ENCODE data around the gene FRY.
A peak's percentile ranks its signal among the peaks of the same experiment; 100 is the strongest.

FRY gene

GRCh38 chr13:32201809-32202208, 170.2 kb downstream of the FRY start:
- no peak overlapping the region for H3K4me3 ChIP-seq
- H3K27ac ChIP-seq, result no peak overlapping the region

- Histone ChIP-seq H3K4me3 (no peak overlapping the region), H3K27ac (no peak overlapping the region)
These were observed 170.7 kb downstream of the FRY start for GRCh38 chr13:32202268-32202667.

GRCh38 chr13:32203221-32203620, 171.6 kb downstream of the FRY start:
- no peak overlapping the region for H3K4me3 ChIP-seq

GRCh38 chr13:32203736-32204135, 172.2 kb downstream of the FRY start:
- no peak overlapping the region for H3K4me3 ChIP-seq
- no peak overlapping the region for H3K27ac ChIP-seq

More at GRCh38 chr13:32203221-32203620, 171.6 kb downstream of the FRY start:
- H3K27ac ChIP-seq, result no peak overlapping the region

- H3K27ac ChIP-seq, result no peak overlapping the region
- H3K4me3 ChIP-seq, result no peak overlapping the region
These were observed 174.0 kb downstream of the FRY start for GRCh38 chr13:32205431-32206096.

- Histone ChIP-seq H3K27ac (no peak overlapping the region), H3K4me3 (no peak overlapping the region)
These were observed 174.6 kb downstream of the FRY start for GRCh38 chr13:32206097-32206740.

- no peak overlapping the region for H3K4me3 ChIP-seq
- H3K27ac ChIP-seq, result no peak overlapping the region
These were observed 177.3 kb downstream of the FRY start for GRCh38 chr13:32208860-32209259.

GRCh38 chr13:32209652-32210051, 178.1 kb downstream of the FRY start:
- Histone ChIP-seq H3K4me3 (no peak overlapping the region), H3K27ac (no peak overlapping the region)

GRCh38 chr13:32210101-32210500, 178.5 kb downstream of the FRY start:
- H3K27ac ChIP-seq, result no peak overlapping the region
- H3K4me3 ChIP-seq, result no peak overlapping the region

GRCh38 chr13:32211813-32212212, 180.2 kb downstream of the FRY start:
- peak overlapping the region in 6 of 21 experiments; percentile 29 to 74 (median 48) for H3K27ac ChIP-seq
- no peak overlapping the region for H3K4me3 ChIP-seq

GRCh38 chr13:32212421-32212820, 180.8 kb downstream of the FRY start:
- peak overlapping the region in 5 of 21 experiments; percentile 8 to 74 (median 56) for H3K27ac ChIP-seq
- no peak overlapping the region for H3K4me3 ChIP-seq

GRCh38 chr13:32213626-32214025, 182.1 kb downstream of the FRY start:
- Histone ChIP-seq H3K4me3 (no peak overlapping the region), H3K27ac (peak overlapping the region in 1 of 21 experiments; percentile 74)

GRCh38 chr13:32214071-32214470, 182.5 kb downstream of the FRY start:
- peak overlapping the region in 1 of 21 experiments; percentile 74 for H3K27ac ChIP-seq
- H3K4me3 ChIP-seq, result no peak overlapping the region

- Histone ChIP-seq H3K27ac (no peak overlapping the region), H3K4me3 (no peak overlapping the region)
These were observed 184.7 kb downstream of the FRY start for GRCh38 chr13:32216281-32216680.

- H3K4me3 ChIP-seq, result no peak overlapping the region
These were observed 190.6 kb downstream of the FRY start for GRCh38 chr13:32222046-32222676.

GRCh38 chr13:32224916-32225315, 193.3 kb downstream of the FRY start:
- Histone ChIP-seq H3K27ac (no peak overlapping the region), H3K4me3 (no peak overlapping the region)

More at GRCh38 chr13:32222046-32222676, 190.6 kb downstream of the FRY start:
- no peak overlapping the region for H3K27ac ChIP-seq

GRCh38 chr13:32225481-32225931, 193.9 kb downstream of the FRY start:
- Histone ChIP-seq H3K27ac (no peak overlapping the region), H3K4me3 (no peak overlapping the region)

- Histone ChIP-seq H3K27ac (no peak overlapping the region), H3K4me3 (no peak overlapping the region)
These were observed 196.9 kb downstream of the FRY start for GRCh38 chr13:32228330-32229041.

GRCh38 chr13:32229443-32229842, 197.9 kb downstream of the FRY start:
- Histone ChIP-seq H3K4me3 (no peak overlapping the region), H3K27ac (no peak overlapping the region)

- no peak overlapping the region for H3K4me3 ChIP-seq
- H3K27ac ChIP-seq, result no peak overlapping the region
These were observed 200.7 kb downstream of the FRY start for GRCh38 chr13:32232263-32232662.

All from skin epidermis (tissue), 12 donors.